H9 (cell line): ENCODE results near the gene SYCE3. TPM values are rescaled to one million over a fixed set of nuclear protein-coding genes. Genes with fewer than 3 reads are reported as not detected.

ENCODE experiments used
- DNase-seq: peaks from one replicate; pipeline ENCODE4 v3.0.0-alpha.2; 2017
- H2AFZ ChIP-seq: one replicate; pipeline ENCODE4 v1.6.1; 2013; ENCODE audit warnings: mild to moderate bottlenecking, low read length, control low read depth, moderate library complexity
- H2AK5ac ChIP-seq: 2 replicates; pipeline ENCODE4 v1.6.1; 2013; ENCODE audit warnings: low read length, control low read depth, mixed read lengths; ENCODE audit not compliant: insufficient read length
- H2BK120ac ChIP-seq: one replicate; pipeline ENCODE4 v1.6.1; 2013; ENCODE audit warnings: low read depth, mild to moderate bottlenecking, low read length, control low read depth, inconsistent platforms; ENCODE audit not compliant: poor library complexity, severe bottlenecking
- H2BK12ac ChIP-seq: 2 replicates; pipeline ENCODE4 v1.6.1; 2013; ENCODE audit warnings: low read length, control low read depth, mixed read lengths, low read depth; ENCODE audit not compliant: insufficient read length
- H2BK15ac ChIP-seq: 2 replicates; pipeline ENCODE4 v1.6.1; 2013; ENCODE audit warnings: low read depth, low read length, control low read depth
- H2BK20ac ChIP-seq: one replicate; pipeline ENCODE4 v1.6.1; 2013; ENCODE audit warnings: low read depth, mild to moderate bottlenecking, low read length, control low read depth, inconsistent platforms; ENCODE audit not compliant: poor library complexity, severe bottlenecking
- H2BK5ac ChIP-seq: 2 replicates; pipeline ENCODE4 v1.6.1; 2013; ENCODE audit warnings: low read length, control low read depth, mixed read lengths; ENCODE audit not compliant: insufficient read length
- H3K14ac ChIP-seq: 2 replicates; pipeline ENCODE4 v1.6.1; 2013; ENCODE audit warnings: low read length, control low read depth; ENCODE audit not compliant: insufficient read depth
- H3K18ac ChIP-seq: 2 replicates; pipeline ENCODE4 v1.6.1; 2013; ENCODE audit warnings: low read depth, mild to moderate bottlenecking, mixed read lengths, low read length, control low read depth; ENCODE audit not compliant: insufficient read length
- H3K23ac ChIP-seq: 2 replicates; pipeline ENCODE4 v1.6.1; 2013; ENCODE audit warnings: low read length, control low read depth, mixed read lengths, low read depth; ENCODE audit not compliant: insufficient read length
- H3K23me2 ChIP-seq: 2 replicates; pipeline ENCODE4 v1.6.1; 2013; ENCODE audit warnings: low read depth, mild to moderate bottlenecking, mixed read lengths, low read length, control low read depth; ENCODE audit not compliant: insufficient read length, poor library complexity, severe bottlenecking
- H3K27ac ChIP-seq: 2 replicates; pipeline ENCODE4 v1.5.1; 2013; ENCODE audit warnings: low read length, control low read depth, mixed read lengths, low read depth; ENCODE audit not compliant: insufficient read length
- H3K27me3 ChIP-seq: 2 replicates; pipeline ENCODE4 v1.6.1; 2013; ENCODE audit warnings: low read length, control low read depth, inconsistent platforms; ENCODE audit not compliant: insufficient read depth
- H3K4ac ChIP-seq: 2 replicates; pipeline ENCODE4 v1.6.1; 2013; ENCODE audit warnings: low read depth, mild to moderate bottlenecking, control low read depth, inconsistent platforms, low read length, moderate library complexity
- H3K4me1 ChIP-seq: 2 replicates; pipeline ENCODE4 v1.6.1; 2013; ENCODE audit warnings: low read length, control low read depth, inconsistent platforms; ENCODE audit not compliant: insufficient read depth
- H3K4me2 ChIP-seq: 2 replicates; pipeline ENCODE4 v1.6.1; 2013; ENCODE audit warnings: low read length, control low read depth, mixed read lengths; ENCODE audit not compliant: insufficient read length, insufficient read depth
- H3K56ac ChIP-seq: 2 replicates; pipeline ENCODE4 v1.6.1; 2013; ENCODE audit warnings: low read depth, mild to moderate bottlenecking, mixed read lengths, low read length, control low read depth; ENCODE audit not compliant: insufficient read length
- H3K79me1 ChIP-seq: 2 replicates; pipeline ENCODE4 v1.6.1; 2013; ENCODE audit warnings: low read depth, mild to moderate bottlenecking, moderate library complexity, low read length, control low read depth, inconsistent platforms; ENCODE audit not compliant: insufficient read depth, poor library complexity, severe bottlenecking
- H3K79me2 ChIP-seq: 2 replicates; pipeline ENCODE4 v1.6.1; 2013; ENCODE audit warnings: low read length, control low read depth, inconsistent platforms; ENCODE audit not compliant: insufficient read depth
- H3K9ac ChIP-seq: 2 replicates; pipeline ENCODE4 v1.6.1; 2013; ENCODE audit warnings: low read length, control low read depth, mixed read lengths; ENCODE audit not compliant: insufficient read length; ENCODE audit errors: extremely low read depth
- H3K9me3 ChIP-seq: one replicate; pipeline ENCODE4 v1.6.1; 2013; ENCODE audit warnings: low read depth, low read length, inconsistent platforms; ENCODE audit not compliant: control insufficient read depth
- H3T11ph ChIP-seq: one replicate; pipeline ENCODE4 v1.6.1; 2013; ENCODE audit warnings: mild to moderate bottlenecking, low read length, control low read depth, inconsistent platforms
- H4K20me1 ChIP-seq: one replicate; pipeline ENCODE4 v1.6.1; 2013; ENCODE audit not compliant: control insufficient read depth, insufficient read length, insufficient read depth
- H4K5ac ChIP-seq: 2 replicates; pipeline ENCODE4 v1.6.1; 2013; ENCODE audit warnings: low read depth, mild to moderate bottlenecking, mixed read lengths, low read length, control low read depth; ENCODE audit not compliant: insufficient read length
- H4K8ac ChIP-seq: replicated peaks from 2 replicates; pipeline ENCODE4 v1.6.1; 2013; ENCODE audit warnings: low read length, control low read depth, mixed read lengths, low read depth; ENCODE audit not compliant: insufficient read length
- H4K91ac ChIP-seq: 2 replicates; pipeline ENCODE4 v1.6.1; 2013; ENCODE audit warnings: low read depth, mild to moderate bottlenecking, moderate library complexity, mixed read lengths, low read length, control low read depth; ENCODE audit not compliant: insufficient read length
- H3K27ac Mint-ChIP-seq, 3 experiments: 2 replicates in 2 of 3; 3 replicates in 1 of 3; pipeline ENCODE4 v1.8.0; 2020 to 2021; ENCODE audit warnings: mixed read lengths in 3 of 3, mild to moderate bottlenecking in 1 of 3, moderate library complexity in 1 of 3
- H3K27me3 Mint-ChIP-seq: 2 replicates; pipeline ENCODE4 v1.8.0; 2021; ENCODE audit warnings: low read depth, mild to moderate bottlenecking, moderate library complexity, mixed read lengths
- H3K36me3 Mint-ChIP-seq, 3 experiments: 2 replicates in 2 of 3; 3 replicates in 1 of 3; pipeline ENCODE4 v1.8.0; 2020 to 2021; ENCODE audit warnings: low read depth in 3 of 3, mixed read lengths in 3 of 3; ENCODE audit not compliant: insufficient read depth in 1 of 3
- H3K4me1 Mint-ChIP-seq, 2 experiments: 2 replicates each; pipeline ENCODE4 v1.8.0; 2020; ENCODE audit warnings: mixed read lengths in 2 of 2
- H3K4me3 Mint-ChIP-seq, 2 experiments: 2 replicates in 1 of 2; 3 replicates in 1 of 2; pipeline ENCODE4 v1.8.0; 2020 to 2021; ENCODE audit warnings: mild to moderate bottlenecking in 2 of 2, mixed read lengths in 2 of 2, moderate library complexity in 1 of 2
- H3K9me3 Mint-ChIP-seq, 2 experiments: 2 replicates in 1 of 2; 3 replicates in 1 of 2; pipeline ENCODE4 v1.8.0; 2020; ENCODE audit warnings: mild to moderate bottlenecking in 2 of 2, mixed read lengths in 2 of 2, moderate library complexity in 1 of 2
- WGBS: extraction: QIAGEN DNeasy Blood & Tissue Kit; methylation state at CpG from one replicate; pipeline ENCODE4 v1.1.7; 2013; ENCODE audit warnings: missing lambda C conversion rate, low lambda C conversion rate, mixed read lengths; ENCODE audit not compliant: insufficient read length; ENCODE audit errors: extremely low coverage; 5-methylcytosine and 5-hydroxymethylcytosine counted together
- total RNA-seq: library from RNA; stranded (reverse); gene quantifications from 2 replicates; pipeline ENCODE4 v1.2.1, GENCODE V29; 2021
- TF ChIP-seq, protein P1 (sequence below): fragments of 200-600 bp; sonication (generic); conservative IDR thresholded peaks from 3 replicates; pipeline ENCODE4 v1.8.0; 2021; ENCODE audit warnings: antibody characterized with exemption, mild to moderate bottlenecking

Gene SYCE3
- total RNA-seq, 1 experiment from 2014 or later, result 0.85 TPM

DNA sequence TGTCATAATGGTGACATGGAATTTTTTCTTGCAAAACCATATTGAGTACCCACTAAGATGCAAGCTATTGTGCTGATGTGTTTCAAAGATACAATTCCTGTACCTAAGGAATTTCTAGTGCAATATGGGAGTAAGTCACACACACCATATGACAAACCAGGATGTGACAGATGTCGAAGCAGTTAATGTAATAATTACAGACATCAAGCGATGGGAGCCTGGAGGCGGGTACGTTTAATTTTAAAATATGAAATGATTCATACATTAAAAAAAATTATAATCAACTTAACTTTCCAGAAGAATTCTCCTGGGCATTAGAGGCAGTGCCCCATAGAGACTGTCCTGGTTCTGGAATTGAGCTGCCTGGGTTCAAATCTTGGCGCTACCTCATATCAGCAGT, 6.0 kb downstream of the SYCE3 start:
- no peaks in the 10 kb centered on the region for H3K27me3 ChIP-seq
- H3K27ac ChIP-seq, result no peak overlapping the region
- H4K8ac ChIP-seq, result no peak overlapping the region
- no peak overlapping the region for H3K23ac ChIP-seq
- no peak overlapping the region for H2AFZ ChIP-seq
- TF ChIP-seq, protein P1, sequence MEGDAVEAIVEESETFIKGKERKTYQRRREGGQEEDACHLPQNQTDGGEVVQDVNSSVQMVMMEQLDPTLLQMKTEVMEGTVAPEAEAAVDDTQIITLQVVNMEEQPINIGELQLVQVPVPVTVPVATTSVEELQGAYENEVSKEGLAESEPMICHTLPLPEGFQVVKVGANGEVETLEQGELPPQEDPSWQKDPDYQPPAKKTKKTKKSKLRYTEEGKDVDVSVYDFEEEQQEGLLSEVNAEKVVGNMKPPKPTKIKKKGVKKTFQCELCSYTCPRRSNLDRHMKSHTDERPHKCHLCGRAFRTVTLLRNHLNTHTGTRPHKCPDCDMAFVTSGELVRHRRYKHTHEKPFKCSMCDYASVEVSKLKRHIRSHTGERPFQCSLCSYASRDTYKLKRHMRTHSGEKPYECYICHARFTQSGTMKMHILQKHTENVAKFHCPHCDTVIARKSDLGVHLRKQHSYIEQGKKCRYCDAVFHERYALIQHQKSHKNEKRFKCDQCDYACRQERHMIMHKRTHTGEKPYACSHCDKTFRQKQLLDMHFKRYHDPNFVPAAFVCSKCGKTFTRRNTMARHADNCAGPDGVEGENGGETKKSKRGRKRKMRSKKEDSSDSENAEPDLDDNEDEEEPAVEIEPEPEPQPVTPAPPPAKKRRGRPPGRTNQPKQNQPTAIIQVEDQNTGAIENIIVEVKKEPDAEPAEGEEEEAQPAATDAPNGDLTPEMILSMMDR, result no peak
- no peaks in the 10 kb centered on the region for H3K36me3 Mint-ChIP-seq
- no peaks in the 10 kb centered on the region for H3K79me2 ChIP-seq
- no peak overlapping the region for H3K27ac Mint-ChIP-seq
- no peaks in the 10 kb centered on the region for H3K9me3 Mint-ChIP-seq
- no peaks in the 10 kb centered on the region for H3K4me1 ChIP-seq
- H3K56ac ChIP-seq, result no peak overlapping the region
- no peak overlapping the region for H3K4me3 Mint-ChIP-seq
- no peak overlapping the region for H2BK5ac ChIP-seq
- no peak overlapping the region for H3K4me2 ChIP-seq
- no peak overlapping the region for H3K18ac ChIP-seq
- H3K14ac ChIP-seq, result no peak overlapping the region
- no peak overlapping the region for H4K5ac ChIP-seq
- H3T11ph ChIP-seq, result no peak overlapping the region
- no peaks in the 10 kb centered on the region for H3K23me2 ChIP-seq
- H3K4ac ChIP-seq, result no peak overlapping the region
- no peak overlapping the region for H2BK12ac ChIP-seq
- no peaks in the 10 kb centered on the region for H3K79me1 ChIP-seq
- no CpG with 5 or more reads among the region's 5 CpGs for WGBS
- H3K9me3 ChIP-seq, result no peaks in the 10 kb centered on the region
- no peak for DNase-seq
- no peak overlapping the region for H3K9ac ChIP-seq
- H3K4me1 Mint-ChIP-seq, result peaks cover 13 to 15% of the 10 kb centered on the region in 2 experiments
- no peak overlapping the region for H2AK5ac ChIP-seq
- peaks cover 32% of the 10 kb centered on the region for H3K27me3 Mint-ChIP-seq
- no peak overlapping the region for H2BK20ac ChIP-seq
- no peak overlapping the region for H2BK15ac ChIP-seq
- no peaks in the 10 kb centered on the region for H4K20me1 ChIP-seq
- H2BK120ac ChIP-seq, result no peak overlapping the region
- no peak overlapping the region for H4K91ac ChIP-seq
